ENCODE measurements around the gene PHF2.
"Not testable (repeated sequence)": the region's sequence is repeated elsewhere in the genome, so short reads cannot be mapped to it uniquely, and the experiment has no call there.

PHF2 gene

DNA sequence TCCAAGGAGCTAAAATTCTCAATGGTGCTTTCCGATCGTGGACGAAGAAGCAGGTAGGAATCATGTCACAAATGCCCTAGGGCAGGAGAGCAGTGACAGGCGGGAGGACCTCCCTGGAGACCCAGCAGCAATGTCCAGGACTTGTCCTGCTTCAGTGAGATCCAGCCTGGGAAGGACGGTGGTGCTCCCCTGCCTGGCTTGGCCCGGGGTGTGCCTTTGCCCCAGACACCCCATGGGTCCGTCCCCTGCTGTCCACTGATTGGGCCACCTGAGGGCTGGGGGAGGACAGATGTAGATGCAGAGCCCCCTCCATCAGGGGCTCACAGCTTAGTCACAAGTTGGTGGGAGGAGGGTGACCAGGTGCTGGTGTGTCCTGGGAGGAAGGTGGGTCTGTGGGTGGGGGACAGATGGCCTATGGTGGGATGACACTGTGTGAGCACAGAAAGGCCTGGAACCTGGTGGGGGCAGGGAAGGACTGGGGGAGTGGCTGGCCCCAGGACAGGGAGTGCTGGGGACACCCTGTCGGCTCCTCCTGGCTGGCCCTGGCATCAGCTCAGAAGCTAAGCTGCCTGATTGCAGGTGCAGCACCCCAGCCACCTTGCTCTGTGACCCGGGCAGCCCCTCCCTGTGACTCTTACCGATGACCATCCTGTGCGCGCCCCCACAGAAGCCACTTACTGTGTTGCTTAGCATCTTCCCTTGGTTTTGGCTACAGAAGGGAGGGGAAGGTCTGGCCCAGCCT is 82.0 kb downstream of the PHF2 start:
- no peaks in the 10 kb centered on the region for H3K9me3 Mint-ChIP-seq
- DNase-seq (no peak), ATAC-seq (replicated peaks) (no peak)
- peaks cover 14 to 20% of the 10 kb centered on the region in 2 donors for H3K36me3 Mint-ChIP-seq
- H3K4me1 Mint-ChIP-seq, result no peaks in the 10 kb centered on the region
- H3K27me3 Mint-ChIP-seq, result no peaks in the 10 kb centered on the region
- no peak overlapping the region for H3K4me3 Mint-ChIP-seq
- H3K27ac Mint-ChIP-seq, result no peak overlapping the region

DNA sequence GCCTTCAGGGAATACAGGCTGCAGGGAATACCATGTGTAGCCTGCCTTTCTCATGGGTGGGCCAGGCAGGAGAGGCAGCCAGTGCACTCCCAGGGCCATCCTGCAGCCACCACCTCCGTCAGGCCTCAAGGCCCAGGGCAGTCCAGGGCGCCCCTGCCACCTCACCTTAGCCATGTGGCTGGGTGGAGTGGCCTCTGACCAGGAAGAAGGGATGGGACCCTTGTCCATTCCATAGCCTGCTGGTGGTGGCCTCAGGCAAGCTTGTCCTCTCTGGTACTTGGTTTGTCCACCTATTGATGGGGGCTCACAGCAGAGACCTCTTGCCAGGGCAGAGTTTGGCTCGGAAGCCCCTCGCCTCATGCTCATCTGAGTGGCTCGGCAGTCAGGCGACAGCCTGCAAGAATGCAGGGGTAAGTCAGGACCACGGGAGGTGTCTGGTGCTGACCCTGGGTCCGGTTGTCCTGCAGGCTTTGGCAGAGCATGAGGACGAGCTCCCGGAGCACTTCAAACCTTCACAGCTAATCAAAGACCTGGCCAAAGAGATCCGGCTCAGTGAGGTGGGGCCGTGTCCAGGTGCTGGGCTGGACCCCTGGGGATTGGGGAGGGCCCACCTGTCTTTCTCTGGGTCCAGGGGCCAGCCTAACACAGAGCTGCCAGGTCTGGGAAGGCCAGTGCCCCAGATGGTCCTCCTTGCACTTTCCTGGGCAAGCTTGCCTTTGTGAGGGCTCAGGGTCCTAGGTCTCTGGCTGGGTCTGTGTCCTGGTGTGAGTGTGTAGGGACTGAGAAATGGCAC is 82.9 kb downstream of the PHF2 start:
- Mint-ChIP-seq H3K9me3 (no peaks in the 10 kb centered on the region), H3K27ac (no peak overlapping the region), H3K4me3 (no peak overlapping the region), H3K4me1 (no peaks in the 10 kb centered on the region), H3K27me3 (no peaks in the 10 kb centered on the region), H3K36me3 (peaks cover 12 to 17% of the 10 kb centered on the region in 2 donors)
- no peak for DNase-seq
- ATAC-seq (replicated peaks), result no peak

DNA sequence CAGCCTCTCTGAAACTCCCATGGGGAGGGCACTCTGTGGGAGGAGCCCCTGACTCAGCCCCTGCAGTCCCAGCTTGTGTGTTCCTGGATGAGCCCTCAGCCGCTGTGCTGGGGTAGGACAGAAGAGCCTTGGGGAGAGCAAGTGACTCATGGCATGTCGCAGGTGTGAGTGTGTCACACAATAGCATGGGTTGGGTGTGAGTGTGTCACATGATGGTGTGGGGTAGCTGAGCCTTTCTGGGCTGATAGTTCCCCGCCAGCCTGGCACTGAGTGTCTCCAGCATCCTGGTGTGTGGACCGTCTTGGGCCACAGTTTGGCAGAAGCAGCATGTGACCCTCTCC is 83.4 kb downstream of the PHF2 start:
- no peak overlapping the region for H3K27ac Mint-ChIP-seq
- H3K27me3 Mint-ChIP-seq, result no peaks in the 10 kb centered on the region
- peaks cover 10 to 17% of the 10 kb centered on the region in 2 donors for H3K36me3 Mint-ChIP-seq
- H3K9me3 Mint-ChIP-seq, result no peaks in the 10 kb centered on the region
- ATAC-seq (replicated peaks) (no peak), DNase-seq (no peak)
- no peaks in the 10 kb centered on the region for H3K4me1 Mint-ChIP-seq
- no peak overlapping the region for H3K4me3 Mint-ChIP-seq

DNA sequence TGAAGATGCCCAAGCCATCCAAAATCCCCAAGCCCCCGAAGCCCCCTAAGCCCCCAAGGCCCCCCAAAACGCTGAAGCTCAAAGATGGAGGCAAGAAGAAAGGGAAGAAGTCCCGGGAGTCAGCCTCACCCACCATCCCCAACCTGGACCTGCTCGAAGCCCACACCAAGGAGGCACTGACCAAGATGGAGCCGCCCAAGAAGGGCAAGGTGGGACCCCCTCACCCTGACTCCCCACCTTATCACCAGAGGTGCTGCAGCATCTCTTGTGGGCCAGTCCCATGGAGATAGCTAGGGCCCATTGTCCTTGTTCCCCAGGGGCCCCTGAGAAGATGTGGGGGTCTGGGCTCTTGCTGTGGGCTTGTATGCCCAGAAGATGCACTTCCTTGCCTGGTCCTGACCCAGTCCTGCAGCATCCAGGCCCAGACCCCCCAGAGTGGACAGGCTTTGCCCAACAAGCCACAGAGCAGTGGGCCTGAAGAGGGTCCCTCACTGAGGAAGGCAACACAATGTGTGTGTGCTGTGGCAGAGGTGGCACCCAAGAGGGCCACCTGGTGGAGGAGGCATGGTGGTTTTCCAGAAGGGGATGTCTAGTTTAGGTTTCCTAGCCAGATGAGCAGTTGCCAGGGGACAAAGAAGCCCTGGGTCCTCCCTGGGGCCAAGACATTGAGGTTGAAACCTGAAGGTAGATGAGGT is 84.1 kb downstream of the PHF2 start:
- DNase-seq (no peak), ATAC-seq (replicated peaks) (no peak)
- Mint-ChIP-seq H3K36me3 (peaks cover 12 to 19% of the 10 kb centered on the region in 2 donors), H3K27me3 (no peaks in the 10 kb centered on the region), H3K4me3 (no peak overlapping the region), H3K9me3 (no peaks in the 10 kb centered on the region), H3K4me1 (no peaks in the 10 kb centered on the region), H3K27ac (no peak overlapping the region)

DNA sequence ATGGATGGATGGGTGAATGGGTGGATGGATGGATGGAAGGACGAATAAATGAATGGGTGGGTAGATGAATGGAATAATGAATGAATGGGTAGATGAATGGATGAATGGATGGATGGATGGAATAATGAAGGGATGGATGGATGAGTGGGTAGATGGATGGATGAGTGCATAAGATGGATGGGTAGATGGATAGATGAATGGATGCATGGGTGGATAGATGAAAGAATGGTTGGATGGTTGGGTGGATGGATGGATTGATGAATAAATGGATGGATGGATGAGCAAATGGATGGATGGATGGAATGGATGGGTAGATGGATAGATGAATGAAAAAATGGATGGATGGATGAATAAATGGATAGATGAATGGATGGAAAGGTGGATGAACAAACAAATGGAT is 85.2 kb downstream of the PHF2 start:
- peaks cover 17 to 20% of the 10 kb centered on the region in 2 donors for H3K36me3 Mint-ChIP-seq

DNA sequence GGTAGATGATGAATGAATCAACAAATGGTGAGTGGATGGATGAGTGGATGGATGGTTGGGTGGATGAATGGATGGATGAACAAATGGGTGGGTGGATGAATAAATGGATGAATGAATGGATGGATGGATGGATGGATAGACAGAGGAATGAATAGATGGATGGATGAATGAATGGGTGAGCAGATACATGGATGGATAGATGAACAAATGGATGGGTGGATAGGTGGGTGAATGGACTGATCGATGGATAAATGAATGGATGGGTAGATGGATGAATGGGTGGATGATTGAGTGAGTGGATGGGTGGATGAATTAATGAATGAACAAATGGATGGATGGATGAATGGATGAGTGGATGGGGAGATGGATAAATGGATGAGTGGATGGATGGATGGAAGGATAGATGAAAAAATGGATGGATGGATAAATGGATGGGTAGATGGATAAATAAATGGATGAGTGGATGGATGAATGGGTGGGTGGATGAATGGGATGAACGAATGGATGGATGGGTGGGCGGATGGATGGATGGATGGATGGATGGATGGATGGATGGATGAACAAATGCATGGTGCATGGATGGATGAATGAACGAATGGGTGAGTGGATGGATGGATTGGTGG is 85.7 kb downstream of the PHF2 start:
- Mint-ChIP-seq H3K4me3 (no peak overlapping the region), H3K36me3 (peaks cover 19 to 20% of the 10 kb centered on the region in 2 donors), H3K4me1 (no peaks in the 10 kb centered on the region), H3K27ac (no peak overlapping the region), H3K9me3 (no peaks in the 10 kb centered on the region), H3K27me3 (no peaks in the 10 kb centered on the region)
- ATAC-seq (replicated peaks) (no peak), DNase-seq (no peak)

More for the DNA sequence above, 85.2 kb downstream of the PHF2 start:
- DNase-seq (no peak), ATAC-seq (replicated peaks) (no peak)
- no peak overlapping the region for H3K4me3 Mint-ChIP-seq
- H3K27me3 Mint-ChIP-seq, result no peaks in the 10 kb centered on the region
- no peak overlapping the region for H3K27ac Mint-ChIP-seq
- no peaks in the 10 kb centered on the region for H3K4me1 Mint-ChIP-seq
- no peaks in the 10 kb centered on the region for H3K9me3 Mint-ChIP-seq

DNA sequence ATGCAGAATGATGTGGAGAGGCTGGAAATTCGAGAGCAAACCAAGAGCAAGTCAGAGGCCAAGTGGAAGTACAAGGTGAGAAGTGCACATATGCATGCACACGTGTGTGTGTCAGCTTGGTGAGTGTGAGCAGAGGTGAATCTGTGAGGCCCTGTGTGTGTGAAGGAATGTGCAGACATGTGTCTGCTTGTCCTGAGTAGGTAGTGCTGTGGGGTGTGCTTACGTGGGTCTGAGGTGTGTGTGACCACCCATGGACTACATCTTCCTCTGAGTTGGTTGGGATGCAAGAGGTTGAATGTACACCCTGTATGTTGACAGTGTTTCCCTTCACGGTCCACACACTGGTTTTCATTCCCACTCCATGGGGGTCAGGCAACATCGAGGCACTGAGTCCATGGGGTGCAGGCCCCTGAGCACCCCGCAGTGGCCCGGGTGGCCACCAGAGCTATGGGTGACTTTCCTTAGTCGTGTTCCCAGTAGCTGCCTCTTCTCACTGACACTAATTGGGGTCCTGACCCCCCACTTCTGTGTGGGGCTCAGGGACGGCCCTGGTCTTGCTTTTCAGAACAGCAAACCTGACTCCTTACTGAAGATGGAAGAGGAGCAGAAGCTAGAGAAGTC is 86.7 kb downstream of the PHF2 start:
- H3K4me1 Mint-ChIP-seq, result no peaks in the 10 kb centered on the region
- H3K36me3 Mint-ChIP-seq, result peaks cover 13 to 14% of the 10 kb centered on the region in 2 donors
- H3K27me3 Mint-ChIP-seq, result no peaks in the 10 kb centered on the region
- ATAC-seq (replicated peaks) (no peak), DNase-seq (no peak)
- H3K9me3 Mint-ChIP-seq, result no peaks in the 10 kb centered on the region
- no peak overlapping the region for H3K4me3 Mint-ChIP-seq
- H3K27ac Mint-ChIP-seq, result no peak overlapping the region

DNA sequence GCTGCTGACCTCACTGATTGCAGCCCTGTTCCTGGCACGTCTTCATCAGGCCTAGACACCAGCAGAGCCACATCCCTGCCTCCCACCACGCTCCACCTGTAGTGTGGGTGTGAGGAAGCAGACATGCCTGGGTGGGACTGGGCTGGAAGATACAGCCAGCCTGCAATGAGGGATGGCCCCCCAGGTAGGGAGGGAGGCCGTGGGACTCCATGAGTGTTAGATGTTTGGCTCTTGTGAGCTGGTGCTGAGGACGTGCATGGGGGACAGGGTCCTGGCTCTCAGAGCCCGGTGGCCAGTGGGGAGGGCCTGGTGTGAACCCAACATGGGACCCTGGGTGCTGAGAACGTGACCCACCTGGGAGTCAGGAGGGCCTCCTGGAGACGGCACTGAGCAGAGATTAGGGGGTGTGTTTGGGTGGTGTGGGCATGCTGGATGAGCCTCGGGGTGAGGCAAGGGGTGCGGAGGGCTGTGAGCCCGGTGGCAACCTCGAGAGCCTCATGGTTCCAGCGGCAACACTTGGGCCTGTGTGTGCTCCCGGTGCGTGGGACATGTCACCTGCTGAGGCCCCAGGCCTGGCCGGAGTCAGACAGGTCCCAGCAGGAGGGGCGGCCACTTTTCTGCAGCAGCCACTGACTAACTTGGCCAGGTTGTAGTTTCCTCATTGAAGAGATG is 87.6 kb downstream of the PHF2 start:
- no peak for ATAC-seq (replicated peaks)
- Mint-ChIP-seq H3K36me3 (peaks cover 9 to 12% of the 10 kb centered on the region in 2 donors), H3K27me3 (no peaks in the 10 kb centered on the region), H3K4me3 (no peak overlapping the region), H3K4me1 (no peaks in the 10 kb centered on the region), H3K9me3 (no peaks in the 10 kb centered on the region), H3K27ac (no peak overlapping the region)
- DNase-seq, result no peak

DNA sequence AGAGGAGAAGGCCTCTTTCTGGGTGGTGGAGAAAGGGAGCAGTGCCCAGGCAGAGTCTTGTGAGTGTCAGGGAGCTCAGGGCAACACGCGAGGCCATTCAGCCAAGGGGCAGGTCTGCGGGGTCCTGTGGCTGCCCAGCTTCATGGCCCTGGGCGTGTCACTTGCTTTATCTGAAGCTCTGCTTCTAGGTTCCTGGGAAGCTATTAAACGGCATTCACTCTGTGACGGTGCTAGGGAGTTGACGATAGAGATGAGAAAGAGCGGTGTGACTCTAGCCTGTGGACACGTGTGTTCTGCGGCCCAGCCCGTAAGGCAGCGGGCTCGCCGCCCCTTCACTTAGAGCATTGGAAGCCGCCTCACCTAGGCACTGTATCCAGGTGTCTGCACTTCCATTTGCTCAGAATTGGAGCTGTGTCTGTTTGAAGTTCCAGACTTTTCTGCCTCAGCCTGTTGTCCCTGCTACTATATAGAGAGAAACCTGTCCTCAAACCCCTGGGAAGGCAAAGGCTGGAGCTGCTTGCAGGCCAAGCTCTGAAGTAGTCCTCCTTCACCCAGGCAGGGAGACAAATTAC is 88.3 kb downstream of the PHF2 start:
- H3K4me1 Mint-ChIP-seq, result no peaks in the 10 kb centered on the region
- H3K27ac Mint-ChIP-seq, result no peak overlapping the region
- no peak for ATAC-seq (replicated peaks)
- no peaks in the 10 kb centered on the region for H3K27me3 Mint-ChIP-seq
- peaks cover 10 to 13% of the 10 kb centered on the region in 2 donors for H3K36me3 Mint-ChIP-seq
- no peak for DNase-seq
- no peak overlapping the region for H3K4me3 Mint-ChIP-seq
- H3K9me3 Mint-ChIP-seq, result no peaks in the 10 kb centered on the region

DNA sequence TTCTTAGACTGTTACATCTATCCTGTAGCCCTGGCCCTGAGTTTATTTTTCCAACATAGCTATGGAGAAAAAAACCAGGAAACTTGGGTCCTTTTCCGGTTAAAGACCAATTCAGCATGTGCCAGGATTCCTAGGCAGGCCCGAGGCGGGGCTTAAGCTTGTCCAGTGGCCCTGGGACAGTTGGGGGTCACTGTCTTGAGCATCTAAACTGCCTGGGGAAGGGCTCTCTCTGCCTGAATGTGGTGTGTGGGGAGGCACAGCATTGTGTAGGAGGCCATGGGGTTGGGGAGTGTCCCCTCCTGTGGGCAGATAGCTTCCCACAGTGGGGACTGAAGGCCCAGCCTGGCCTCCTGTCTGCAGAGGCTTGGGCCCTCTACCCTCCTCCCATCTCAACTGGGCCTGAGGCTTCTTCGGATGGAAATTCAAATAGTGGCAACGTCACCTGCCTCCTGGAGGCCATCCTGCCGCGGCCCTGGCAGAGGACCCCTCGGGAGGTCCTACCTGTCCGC is 88.8 kb downstream of the PHF2 start:
- Mint-ChIP-seq H3K36me3 (peaks cover 12 to 13% of the 10 kb centered on the region in 2 donors), H3K27ac (no peak overlapping the region), H3K27me3 (no peaks in the 10 kb centered on the region), H3K4me1 (no peaks in the 10 kb centered on the region), H3K9me3 (no peaks in the 10 kb centered on the region), H3K4me3 (no peak overlapping the region)
- DNase-seq (no peak), ATAC-seq (replicated peaks) (no peak)

DNA sequence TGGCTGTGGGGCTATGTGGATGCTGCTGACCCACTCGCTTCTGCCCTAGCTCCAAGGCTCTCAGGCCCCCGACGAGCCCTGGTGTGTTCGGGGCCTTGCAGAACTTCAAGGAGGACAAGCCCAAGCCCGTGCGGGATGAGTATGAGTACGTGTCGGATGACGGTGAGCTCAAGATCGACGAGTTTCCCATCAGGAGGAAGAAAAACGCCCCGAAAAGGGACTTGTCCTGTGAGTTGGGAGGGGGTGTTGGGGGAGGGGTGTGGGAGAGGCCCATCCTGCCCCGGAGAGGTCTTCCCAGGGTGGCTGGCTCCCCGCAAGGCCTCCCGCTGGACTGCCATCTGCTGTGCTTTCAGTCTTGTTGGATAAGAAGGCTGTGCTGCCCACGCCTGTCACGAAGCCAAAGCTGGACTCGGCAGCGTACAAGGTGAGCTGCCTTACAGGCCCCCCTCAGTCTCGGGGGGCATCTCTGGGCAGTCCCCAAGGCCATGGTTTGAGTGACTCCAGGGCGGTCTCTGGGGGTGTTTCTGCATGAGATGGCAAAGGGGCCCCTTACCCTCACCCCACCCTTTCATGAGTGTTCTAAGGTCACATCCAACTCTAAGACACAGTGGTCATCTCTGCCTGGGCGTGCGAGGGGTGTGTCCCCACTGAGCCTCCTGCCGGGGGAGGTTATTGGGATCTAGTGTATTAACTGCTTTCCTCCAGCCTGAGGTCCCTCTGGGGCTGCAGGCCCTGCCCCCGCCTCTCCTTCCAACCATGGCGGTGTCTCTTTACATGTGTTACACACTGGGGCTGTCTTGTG is 89.5 kb downstream of the PHF2 start:
- Mint-ChIP-seq H3K4me1 (peaks cover 0 to 3% of the 10 kb centered on the region in 2 donors), H3K27ac (no peak overlapping the region), H3K27me3 (no peaks in the 10 kb centered on the region), H3K9me3 (peaks cover 1 to 4% of the 10 kb centered on the region in 2 donors), H3K4me3 (no peak overlapping the region), H3K36me3 (peaks cover 14 to 20% of the 10 kb centered on the region in 2 donors)
- ATAC-seq (replicated peaks) (no peak), DNase-seq (no peak)

DNA sequence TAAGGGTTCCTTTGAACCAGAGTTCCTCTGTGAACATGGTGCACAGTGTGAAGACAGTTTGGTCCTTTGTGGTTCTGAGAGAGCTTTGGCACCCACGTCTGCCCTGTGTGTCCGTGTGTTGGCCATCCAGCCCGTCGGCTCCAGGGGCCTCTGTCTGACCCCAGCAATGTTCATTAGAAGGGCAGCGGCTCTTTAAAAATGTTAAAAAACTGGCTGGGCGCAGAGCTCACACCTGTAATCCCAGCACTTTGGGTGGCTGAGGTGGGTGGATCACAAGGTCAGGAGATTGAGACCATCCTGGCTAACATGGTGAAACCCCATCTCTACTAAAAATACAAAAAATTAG is 90.0 kb downstream of the PHF2 start:
- not testable (repeated sequence) for H3K9me3 Mint-ChIP-seq; DNase-seq; H3K27me3 Mint-ChIP-seq; H3K4me3 Mint-ChIP-seq; H3K4me1 Mint-ChIP-seq; ATAC-seq (replicated peaks); H3K27ac Mint-ChIP-seq
- peaks cover 16 to 24% of the 10 kb centered on the region in 2 donors for H3K36me3 Mint-ChIP-seq

DNA sequence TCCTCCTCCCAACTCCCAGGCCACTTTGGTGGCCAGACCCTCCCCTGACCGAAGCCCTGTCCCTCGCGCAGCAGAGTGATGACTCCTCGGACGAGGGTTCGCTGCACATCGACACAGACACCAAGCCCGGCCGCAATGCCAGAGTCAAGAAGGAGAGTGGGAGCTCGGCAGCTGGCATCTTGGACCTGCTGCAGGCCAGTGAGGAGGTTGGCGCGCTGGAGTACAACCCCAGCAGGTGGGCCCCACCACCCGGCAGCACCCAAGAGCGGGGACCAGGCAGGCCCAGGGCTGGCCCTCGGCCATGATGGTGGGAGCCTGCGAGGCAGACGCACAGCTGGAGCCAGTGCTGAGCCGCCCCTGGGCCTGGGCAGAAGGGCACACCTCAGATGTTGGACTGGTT is 90.6 kb downstream of the PHF2 start:
- no peaks in the 10 kb centered on the region for H3K27me3 Mint-ChIP-seq
- H3K36me3 Mint-ChIP-seq, result peaks cover 16 to 24% of the 10 kb centered on the region in 2 donors
- H3K4me3 Mint-ChIP-seq, result no peak overlapping the region
- DNase-seq (no peak), ATAC-seq (replicated peaks) (no peak)
- no peak overlapping the region for H3K27ac Mint-ChIP-seq
- H3K9me3 Mint-ChIP-seq, result peaks cover 3 to 8% of the 10 kb centered on the region in 2 donors
- peaks cover 0 to 3% of the 10 kb centered on the region in 2 donors for H3K4me1 Mint-ChIP-seq

Data from stimulated activated naive B cell treated with anti-CD40 and anti-IgM and Interleukin-4, amounts not matched to agents 10 μg/mL and 1 μg/mL and 100 μg/mL, for 72 hours (primary cell).